H1 (cell line): ENCODE measurements around the gene TMEM135. TPM values are rescaled to one million over a fixed set of nuclear protein-coding genes. Genes with fewer than 3 reads are reported as not detected.

Experiments
- CTCF ChIA-PET: fragments of 300-600 bp; sonication (Branson Sonifier 250); formaldehyde crosslinking; loops from one replicate; lab custom pipeline; 2021; ENCODE audit not compliant: partially characterized antibody; lab: Charles Lee
- POLR2A ChIA-PET: fragments of 300-600 bp; sonication (Branson Sonifier 250); formaldehyde crosslinking; loops from one replicate; lab custom pipeline; 2021; ENCODE audit warnings: inconsistent platforms; ENCODE audit not compliant: partially characterized antibody; lab: Charles Lee
- DNase-seq, 2 experiments: peaks; one replicate each; pipeline versions ENCODE4 v3.0.0 to v3.0.0-alpha.2; 2010 to 2022; ENCODE audit warnings: low spot score in 2 of 2, low read depth in 1 of 2, mixed read lengths in 1 of 2
- FAIRE-seq: peaks from 2 replicates; lab custom pipeline; 2011; peaks lifted over from hg19 to GRCh38; lab: Jason Lieb, UNC
- H2AFZ ChIP-seq: 2 replicates; pipeline ENCODE4 v1.8.1; 2012; ENCODE audit warnings: low read length, inconsistent platforms
- H2AK5ac ChIP-seq: 2 replicates; pipeline ENCODE4 v1.6.1; 2013; ENCODE audit warnings: low read depth, low read length
- H2BK120ac ChIP-seq: replicated peaks from 2 replicates; pipeline ENCODE3; 2013; ENCODE audit warnings: low read depth, low read length, inconsistent platforms
- H2BK12ac ChIP-seq: 2 replicates; pipeline ENCODE4 v1.6.1; 2013; ENCODE audit warnings: low read depth, low read length
- H2BK15ac ChIP-seq: 2 replicates; pipeline ENCODE4 v1.6.1; 2013; ENCODE audit warnings: low read length
- H2BK20ac ChIP-seq: 2 replicates; pipeline ENCODE4 v1.6.1; 2013; ENCODE audit warnings: low read length
- H2BK5ac ChIP-seq: 2 replicates; pipeline ENCODE4 v1.6.1; 2013; ENCODE audit warnings: low read depth, low read length
- H3K14ac ChIP-seq: 2 replicates; pipeline ENCODE4 v1.6.1; 2013; ENCODE audit warnings: inconsistent platforms; ENCODE audit not compliant: insufficient read length
- H3K18ac ChIP-seq: 2 replicates; pipeline ENCODE4 v1.6.1; 2013; ENCODE audit warnings: low read length; ENCODE audit errors: extremely low read depth
- H3K23ac ChIP-seq: 2 replicates; pipeline ENCODE4 v1.6.1; 2013; ENCODE audit warnings: inconsistent platforms; ENCODE audit not compliant: insufficient read length
- H3K23me2 ChIP-seq: 2 replicates; pipeline ENCODE4 v1.6.1; 2013; ENCODE audit warnings: low read depth, low read length
- H3K27ac ChIP-seq: 2 replicates; pipeline ENCODE4 v1.6.1; 2011; ENCODE audit warnings: low read depth, low read length, inconsistent platforms
- H3K27me3 ChIP-seq, 4 experiments: replicated peaks in 1 of 4; 1 replicate in 1 of 4; 2 replicates in 3 of 4; pipeline versions ENCODE4 v1.6.1 to v1.8.1; 2011 to 2013; ENCODE audit warnings: low read length in 3 of 4, mild to moderate bottlenecking in 3 of 4, inconsistent platforms in 2 of 4, mixed read lengths in 2 of 4, moderate library complexity in 1 of 4; ENCODE audit not compliant: control insufficient read depth in 3 of 4, insufficient read depth in 3 of 4; ENCODE audit errors: extremely low read depth in 1 of 4
- H3K36me3 ChIP-seq, 4 experiments: 2 replicates each; pipeline versions ENCODE4 v1.6.1 to v1.8.1; 2011 to 2013; ENCODE audit warnings: mild to moderate bottlenecking in 4 of 4, low read length in 3 of 4, moderate library complexity in 2 of 4, control low read depth in 1 of 4, inconsistent platforms in 1 of 4; ENCODE audit not compliant: insufficient read depth in 4 of 4, control insufficient read depth in 2 of 4
- H3K4ac ChIP-seq: replicated peaks from 2 replicates; pipeline ENCODE3; 2013; ENCODE audit warnings: low read length, low read depth, mixed read lengths, inconsistent platforms; ENCODE audit not compliant: insufficient read length
- H3K4me1 ChIP-seq, 4 experiments: replicated peaks in 1 of 4; 1 replicate in 1 of 4; 2 replicates in 3 of 4; pipeline versions ENCODE4 v1.6.1 to v1.8.1; 2011 to 2013; ENCODE audit warnings: low read length in 3 of 4, inconsistent platforms in 2 of 4, mixed read lengths in 1 of 4; ENCODE audit not compliant: insufficient read depth in 4 of 4, control insufficient read depth in 3 of 4
- H3K4me2 ChIP-seq, 2 experiments: 2 replicates each; pipeline versions ENCODE4 v1.6.1 to v1.8.1; 2011 to 2013; ENCODE audit warnings: low read depth in 2 of 2, low read length in 2 of 2, control low read depth in 1 of 2, inconsistent platforms in 1 of 2, mild to moderate bottlenecking in 1 of 2; ENCODE audit not compliant: insufficient read depth in 1 of 2
- H3K4me3 ChIP-seq, 4 experiments: fragments of 200-600, 300-600 bp in 1 of 4; sonication (generic), shearing (Covaris generic), sonication (Bioruptor Twin) in 1 of 4; 2 replicates each; pipeline versions ENCODE4 v1.5.1 to v1.8.1; 2011 to 2016; ENCODE audit warnings: low read length in 4 of 4, low read depth in 3 of 4, control low read depth in 2 of 4, inconsistent platforms in 2 of 4, mild to moderate bottlenecking in 2 of 4, mixed read lengths in 1 of 4, moderate library complexity in 1 of 4; ENCODE audit not compliant: insufficient read depth in 2 of 4; ENCODE audit errors: extremely low read depth in 1 of 4
- H3K56ac ChIP-seq: replicated peaks from 2 replicates; pipeline ENCODE3; 2013; ENCODE audit warnings: low read depth, mild to moderate bottlenecking, mixed read lengths, low read length, inconsistent platforms; ENCODE audit not compliant: insufficient read length
- H3K79me1 ChIP-seq: 2 replicates; pipeline ENCODE4 v1.6.1; 2013; ENCODE audit warnings: low read depth, low read length, control low read depth
- H3K79me2 ChIP-seq, 2 experiments: 2 replicates each; pipeline versions ENCODE4 v1.6.1 to v1.8.1; 2012 to 2013; ENCODE audit warnings: low read length in 2 of 2, mild to moderate bottlenecking in 2 of 2, inconsistent platforms in 1 of 2; ENCODE audit not compliant: insufficient read depth in 2 of 2, control insufficient read depth in 1 of 2
- H3K9ac ChIP-seq, 4 experiments: replicated peaks in 1 of 4; 1 replicate in 1 of 4; 2 replicates in 3 of 4; pipeline versions ENCODE4 v1.6.1 to v1.8.1; 2011 to 2013; ENCODE audit warnings: low read depth in 3 of 4, low read length in 3 of 4, control low read depth in 2 of 4, mild to moderate bottlenecking in 2 of 4, moderate library complexity in 2 of 4, inconsistent platforms in 1 of 4; ENCODE audit errors: extremely low read depth in 1 of 4
- H3K9me3 ChIP-seq, 2 experiments: 2 replicates each; pipeline versions ENCODE4 v1.6.1 to v1.8.1; 2012 to 2013; ENCODE audit warnings: mild to moderate bottlenecking in 2 of 2, moderate library complexity in 2 of 2, control low read depth in 1 of 2, inconsistent platforms in 1 of 2, low read depth in 1 of 2, low read length in 1 of 2, mixed read lengths in 1 of 2; ENCODE audit not compliant: insufficient read depth in 2 of 2
- H4K20me1 ChIP-seq, 2 experiments: replicated peaks in 1 of 2; 2 replicates each; pipeline versions ENCODE3 to v1.8.1; 2011 to 2013; ENCODE audit warnings: inconsistent platforms in 2 of 2, low read length in 2 of 2, mild to moderate bottlenecking in 1 of 2; ENCODE audit not compliant: insufficient read depth in 2 of 2, control insufficient read depth in 1 of 2
- H4K5ac ChIP-seq: 2 replicates; pipeline ENCODE4 v1.6.1; 2013; ENCODE audit warnings: low read length, low read depth, mixed read lengths, inconsistent platforms; ENCODE audit not compliant: insufficient read length
- H4K8ac ChIP-seq: 2 replicates; pipeline ENCODE4 v1.8.0; 2013; ENCODE audit warnings: mild to moderate bottlenecking, moderate library complexity, low read length, inconsistent platforms; ENCODE audit not compliant: insufficient read depth; ENCODE audit errors: extremely low read depth
- H4K91ac ChIP-seq: replicated peaks from 2 replicates; pipeline ENCODE3; 2013; ENCODE audit warnings: low read length, mixed read lengths, inconsistent platforms; ENCODE audit not compliant: insufficient read length
- ASH2L ChIP-seq: fragments of 200-600, 300-600 bp; sonication (generic); IDR thresholded peaks from one replicate; pipeline ENCODE4 v1.7.1; 2017; ENCODE audit warnings: low read length
- CREB1 ChIP-seq: IDR thresholded peaks from 2 replicates; pipeline ENCODE4 v1.6.1; 2012; ENCODE audit warnings: inconsistent platforms
- EZH2 ChIP-seq: fragments of 200-600 bp; sonication (generic); IDR thresholded peaks from 2 replicates; pipeline ENCODE4 v1.7.1; 2012; ENCODE audit warnings: low read depth, mild to moderate bottlenecking, moderate library complexity, low read length, inconsistent platforms; ENCODE audit not compliant: severe bottlenecking
- FOSL1 ChIP-seq: IDR thresholded peaks from 2 replicates; pipeline ENCODE4 v1.6.1; 2011; ENCODE audit warnings: mild to moderate bottlenecking, low read depth, low read length, moderate library complexity; ENCODE audit not compliant: insufficient read depth
- KDM1A ChIP-seq: fragments of 200-600, 300-600 bp; sonication (generic); IDR thresholded peaks from 2 replicates; pipeline ENCODE4 v1.7.1; 2016; ENCODE audit warnings: mild to moderate bottlenecking, low read length, borderline replicate concordance
- SP2 ChIP-seq: IDR thresholded peaks from 2 replicates; pipeline ENCODE4 v1.6.1; 2012; ENCODE audit warnings: mild to moderate bottlenecking, low read length, inconsistent platforms
- TAF1 ChIP-seq: IDR thresholded peaks from 2 replicates; pipeline ENCODE4 v1.6.1; 2011; ENCODE audit warnings: mild to moderate bottlenecking, low read depth, low read length
- TCF12 ChIP-seq: IDR thresholded peaks from 2 replicates; pipeline ENCODE4 v1.6.1; 2011; ENCODE audit warnings: low read depth, mild to moderate bottlenecking, low read length
- polyA plus RNA-seq, 7 experiments: library from polyadenylated mRNA; depleted of rRNA in 3 of 7; stranded (reverse) in 5 of 7; unstranded in 2 of 7; fragments of >200 nt in 5 of 7; fragments of 200-250 nt in 2 of 7; gene quantifications; 1 replicate in 5 of 7; 2 replicates in 1 of 7; 4 replicates in 1 of 7; pipeline versions ENCODE4 v1.2.1 to v1.2.3, GENCODE V29; 2011 to 2013; ENCODE audit warnings: missing spikeins in 2 of 7, mixed read lengths in 2 of 7
- total RNA-seq: library from RNA; stranded (reverse); fragmentation: NEBNext Ultra II Directional; extraction: Animal tissue kit (Norgen Biotek cat#: 25700); gene quantifications from 2 replicates; pipeline ENCODE4 v1.2.1, GENCODE V29; 2021
- TF ChIP-seq, protein P1 (sequence below): IDR thresholded peaks from 2 replicates; pipeline ENCODE4 v1.6.1; 2012; ENCODE audit warnings: low read length, inconsistent platforms

The TMEM135 gene
- total and polyA plus RNA-seq, 2 of the 8 experiments (the other 6 are each of a cell fraction or from before 2014, with no cell fraction given) = 9.3 to 31.3 TPM

DNA sequence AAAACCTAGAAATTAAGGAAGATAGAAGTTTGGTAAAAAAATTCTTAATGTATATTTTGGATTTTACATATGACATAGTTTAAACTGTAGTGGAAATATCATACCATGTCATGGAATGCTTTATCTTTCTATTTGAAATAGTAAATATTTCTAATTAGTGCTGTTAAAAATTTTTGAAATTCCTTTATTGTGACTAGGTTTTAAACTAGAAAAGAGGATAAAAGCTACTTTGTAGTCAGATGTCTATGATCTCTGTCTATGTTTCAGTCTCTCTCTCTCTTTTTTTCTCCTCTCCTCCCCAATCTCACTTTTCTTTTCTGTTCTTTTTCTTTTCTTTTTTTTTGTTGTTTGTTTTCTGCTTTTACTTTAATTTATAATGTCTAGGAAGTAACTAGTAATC lies 226.2 kb downstream of the TMEM135 start:
- Histone ChIP-seq H2BK5ac (no peak overlapping the region), H3K4me2 (no peak overlapping the region), H2BK20ac (no peak overlapping the region), H3K27ac (no peak overlapping the region), H4K20me1 (peaks cover 0 to 3% of the 10 kb centered on the region in 2 experiments), H3K14ac (no peak overlapping the region), H3K56ac (no peak overlapping the region), H4K91ac (no peak overlapping the region), H3K79me2 (no peaks in the 10 kb centered on the region), H4K8ac (no peak overlapping the region), H3K18ac (no peak overlapping the region), H3K9ac (no peak overlapping the region), H2AK5ac (no peak overlapping the region), H3K4me1 (no peaks in the 10 kb centered on the region; a peak in 1 of 7 replicates), H2AFZ (no peak overlapping the region), H3K36me3 (no peaks in the 10 kb centered on the region), H3K27me3 (no peaks in the 10 kb centered on the region), H3K23me2 (no peaks in the 10 kb centered on the region; the same call in 1 of the 2 replicates), H3K4me3 (no peak overlapping the region), H2BK12ac (no peak overlapping the region), H3K23ac (no peak overlapping the region)
- DNase-seq (no peak), FAIRE-seq (no peak)
- ChIA-PET CTCF (interaction anchor here (1.2 kb wide), 1 partner anchor 393 kb away, joined by 3 read pairs; no protein-coding TSS in a partner anchor), POLR2A (no interaction called here)
- TF ChIP-seq KDM1A (no peak), ASH2L (no peak), CREB1 (no peak), TCF12 (no peak), SP2 (no peak), EZH2 (no peak), TAF1 (no peak), FOSL1 (no peak)
- TF ChIP-seq, protein P1, sequence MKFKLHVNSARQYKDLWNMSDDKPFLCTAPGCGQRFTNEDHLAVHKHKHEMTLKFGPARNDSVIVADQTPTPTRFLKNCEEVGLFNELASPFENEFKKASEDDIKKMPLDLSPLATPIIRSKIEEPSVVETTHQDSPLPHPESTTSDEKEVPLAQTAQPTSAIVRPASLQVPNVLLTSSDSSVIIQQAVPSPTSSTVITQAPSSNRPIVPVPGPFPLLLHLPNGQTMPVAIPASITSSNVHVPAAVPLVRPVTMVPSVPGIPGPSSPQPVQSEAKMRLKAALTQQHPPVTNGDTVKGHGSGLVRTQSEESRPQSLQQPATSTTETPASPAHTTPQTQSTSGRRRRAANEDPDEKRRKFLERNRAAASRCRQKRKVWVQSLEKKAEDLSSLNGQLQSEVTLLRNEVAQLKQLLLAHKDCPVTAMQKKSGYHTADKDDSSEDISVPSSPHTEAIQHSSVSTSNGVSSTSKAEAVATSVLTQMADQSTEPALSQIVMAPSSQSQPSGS = no peak
- TF ChIP-seq, all 59 proteins: peak for 0
- Histone ChIP-seq H3K4ac (no peak overlapping the region), H3K9me3 (no peaks in the 10 kb centered on the region), H2BK120ac (no peak overlapping the region), H4K5ac (no peak overlapping the region), H2BK15ac (no peak overlapping the region), H3K79me1 (no peaks in the 10 kb centered on the region)
